Measurements from ENCODE around the gene ZNF841. TPM values are rescaled to one million over a fixed set of nuclear protein-coding genes. Genes with fewer than 3 reads are reported as not detected.

Gene ZNF841
- total and polyA plus RNA-seq, 2 of the 13 experiments (the other 11 are each of a cell fraction or from before 2014, with no cell fraction given) = 6.2 to 14.2 TPM

DNA sequence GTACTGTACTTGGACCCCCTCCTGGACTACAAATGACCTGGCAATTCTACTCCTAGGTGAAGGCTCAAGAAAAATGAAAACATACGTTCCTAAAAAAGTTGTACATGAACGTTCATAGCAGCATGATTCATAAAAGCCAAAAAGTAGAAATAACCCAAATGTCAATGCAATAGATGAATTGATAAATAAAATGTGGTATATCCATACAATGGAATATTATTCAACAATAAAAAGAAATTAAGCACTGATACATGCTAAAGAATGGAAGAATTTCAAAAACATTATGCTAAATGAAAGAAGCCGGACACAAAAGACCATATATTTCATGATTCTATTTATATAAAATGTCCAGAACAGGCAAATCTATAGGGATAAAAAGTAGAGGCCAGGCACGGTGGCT is 56.4 kb downstream of the ZNF841 start:
- Histone ChIP-seq H3K4me3 (replicated peaks in 1 of 3; ENCODE audit: insufficient read depth in 1 of 3, low read depth in 2 of 3, low read length in 3 of 3) (no peak overlapping the region), H2AFZ (ENCODE audit: low read length) (no peak overlapping the region), H3K27ac (ENCODE audit: extremely low read length, insufficient read depth, low read length) (no peak overlapping the region), H3K27me3 (ENCODE audit: control insufficient read depth in 1 of 2, insufficient read depth in 2 of 2, low read length in 2 of 2) (no peaks in the 10 kb centered on the region), H3K4me1 (ENCODE audit: insufficient read depth, low read length) (no peaks in the 10 kb centered on the region), H3K4me2 (ENCODE audit: low read depth, low read length) (no peak overlapping the region), H4K20me1 (ENCODE audit: insufficient read depth, low read length) (no peaks in the 10 kb centered on the region), H3K9ac (ENCODE audit: insufficient read depth, low read depth, low read length) (no peak overlapping the region), H3K9me3 (ENCODE audit: low read length) (peaks cover 28% of the 10 kb centered on the region), H3K79me2 (ENCODE audit: insufficient read depth, low read length) (no peaks in the 10 kb centered on the region), H3K36me3 (replicated peaks in 1 of 2; ENCODE audit: control insufficient read depth in 1 of 2, insufficient read depth in 2 of 2, low read length in 2 of 2) (peaks cover 28 to 68% of the 10 kb centered on the region in 2 experiments)
- ChIA-PET POLR2A (no interaction called here), CTCF (ENCODE audit: low intra/inter-chr PET ratio, low total read pairs) (no interaction called here)
- BruUV-seq (replicated peaks) = no TSS peak
- 96% methylated on average over 4 of the region's 4 CpGs for WGBS (ENCODE audit: low lambda C conversion rate)
- ATAC-seq (no peak), DNase-seq (ENCODE audit: low spot score) (no peak), FAIRE-seq (no peak)
- in situ Hi-C loops (cut with HindIII; ENCODE audit: extremely low pct_ligation_motif_present, low pct_unique_long_range_greater_than_20kb) (no loop called here), intact Hi-C loops (cut with micrococcal nuclease; ENCODE audit: unreplicated experiment) (no loop called here)
- no peak for TF ChIP-seq IRF2 (CRISPR knock-in tag; IDR thresholded peaks at IDR 0.05)
- TF ChIP-seq, protein P1, sequence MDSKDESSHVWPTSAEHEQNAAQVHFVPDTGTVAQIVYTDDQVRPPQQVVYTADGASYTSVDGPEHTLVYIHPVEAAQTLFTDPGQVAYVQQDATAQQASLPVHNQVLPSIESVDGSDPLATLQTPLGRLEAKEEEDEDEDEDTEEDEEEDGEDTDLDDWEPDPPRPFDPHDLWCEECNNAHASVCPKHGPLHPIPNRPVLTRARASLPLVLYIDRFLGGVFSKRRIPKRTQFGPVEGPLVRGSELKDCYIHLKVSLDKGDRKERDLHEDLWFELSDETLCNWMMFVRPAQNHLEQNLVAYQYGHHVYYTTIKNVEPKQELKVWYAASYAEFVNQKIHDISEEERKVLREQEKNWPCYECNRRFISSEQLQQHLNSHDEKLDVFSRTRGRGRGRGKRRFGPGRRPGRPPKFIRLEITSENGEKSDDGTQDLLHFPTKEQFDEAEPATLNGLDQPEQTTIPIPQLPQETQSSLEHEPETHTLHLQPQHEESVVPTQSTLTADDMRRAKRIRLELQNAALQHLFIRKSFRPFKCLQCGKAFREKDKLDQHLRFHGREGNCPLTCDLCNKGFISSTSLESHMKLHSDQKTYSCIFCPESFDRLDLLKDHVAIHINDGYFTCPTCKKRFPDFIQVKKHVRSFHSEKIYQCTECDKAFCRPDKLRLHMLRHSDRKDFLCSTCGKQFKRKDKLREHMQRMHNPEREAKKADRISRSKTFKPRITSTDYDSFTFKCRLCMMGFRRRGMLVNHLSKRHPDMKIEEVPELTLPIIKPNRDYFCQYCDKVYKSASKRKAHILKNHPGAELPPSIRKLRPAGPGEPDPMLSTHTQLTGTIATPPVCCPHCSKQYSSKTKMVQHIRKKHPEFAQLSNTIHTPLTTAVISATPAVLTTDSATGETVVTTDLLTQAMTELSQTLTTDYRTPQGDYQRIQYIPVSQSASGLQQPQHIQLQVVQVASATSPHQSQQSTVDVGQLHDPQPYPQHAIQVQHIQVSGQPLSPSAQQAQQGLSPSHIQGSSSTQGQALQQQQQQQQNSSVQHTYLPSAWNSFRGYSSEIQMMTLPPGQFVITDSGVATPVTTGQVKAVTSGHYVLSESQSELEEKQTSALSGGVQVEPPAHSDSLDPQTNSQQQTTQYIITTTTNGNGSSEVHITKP (CRISPR knock-in tag; IDR thresholded peaks at IDR 0.05; ENCODE audit: low read depth) = no peak
- TF ChIP-seq PAF1 (CRISPR knock-in tag; IDR thresholded peaks at IDR 0.05) = no peak
- TF ChIP-seq ZNF7 (CRISPR knock-in tag; IDR thresholded peaks at IDR 0.05) = no peak
- no peak for TF ChIP-seq LCORL (IDR thresholded peaks at IDR 0.05)
- no peak for TF ChIP-seq LCORL (CRISPR knock-in tag; IDR thresholded peaks at IDR 0.05)
- no peak for TF ChIP-seq ZSCAN31 (CRISPR knock-in tag; IDR thresholded peaks at IDR 0.05; ENCODE audit: low read depth)
- no peak for TF ChIP-seq ZNF660 (CRISPR knock-in tag; IDR thresholded peaks at IDR 0.05; ENCODE audit: borderline replicate concordance, low read depth)
- TF ChIP-seq, protein P2, sequence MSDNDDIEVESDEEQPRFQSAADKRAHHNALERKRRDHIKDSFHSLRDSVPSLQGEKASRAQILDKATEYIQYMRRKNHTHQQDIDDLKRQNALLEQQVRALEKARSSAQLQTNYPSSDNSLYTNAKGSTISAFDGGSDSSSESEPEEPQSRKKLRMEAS (IDR thresholded peaks at IDR 0.05) = no peak
- no peak for TF ChIP-seq MAFF (IDR thresholded peaks at IDR 0.05; ENCODE audit: low read depth, low read length)
- TF ChIP-seq ATRX (CRISPR knock-in tag; IDR thresholded peaks at IDR 0.05; ENCODE audit: borderline replicate concordance) = no peak
- TF ChIP-seq ZNF446 (CRISPR knock-in tag; IDR thresholded peaks at IDR 0.05) = no peak
- TF ChIP-seq, protein P3, sequence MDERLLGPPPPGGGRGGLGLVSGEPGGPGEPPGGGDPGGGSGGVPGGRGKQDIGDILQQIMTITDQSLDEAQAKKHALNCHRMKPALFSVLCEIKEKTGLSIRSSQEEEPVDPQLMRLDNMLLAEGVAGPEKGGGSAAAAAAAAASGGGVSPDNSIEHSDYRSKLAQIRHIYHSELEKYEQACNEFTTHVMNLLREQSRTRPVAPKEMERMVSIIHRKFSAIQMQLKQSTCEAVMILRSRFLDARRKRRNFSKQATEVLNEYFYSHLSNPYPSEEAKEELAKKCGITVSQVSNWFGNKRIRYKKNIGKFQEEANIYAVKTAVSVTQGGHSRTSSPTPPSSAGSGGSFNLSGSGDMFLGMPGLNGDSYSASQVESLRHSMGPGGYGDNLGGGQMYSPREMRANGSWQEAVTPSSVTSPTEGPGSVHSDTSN (CRISPR knock-in tag; IDR thresholded peaks at IDR 0.05) = no peak
- no peak for TF ChIP-seq ZFP37 (CRISPR knock-in tag; IDR thresholded peaks at IDR 0.05; ENCODE audit: borderline replicate concordance)
- TF ChIP-seq, protein P4, sequence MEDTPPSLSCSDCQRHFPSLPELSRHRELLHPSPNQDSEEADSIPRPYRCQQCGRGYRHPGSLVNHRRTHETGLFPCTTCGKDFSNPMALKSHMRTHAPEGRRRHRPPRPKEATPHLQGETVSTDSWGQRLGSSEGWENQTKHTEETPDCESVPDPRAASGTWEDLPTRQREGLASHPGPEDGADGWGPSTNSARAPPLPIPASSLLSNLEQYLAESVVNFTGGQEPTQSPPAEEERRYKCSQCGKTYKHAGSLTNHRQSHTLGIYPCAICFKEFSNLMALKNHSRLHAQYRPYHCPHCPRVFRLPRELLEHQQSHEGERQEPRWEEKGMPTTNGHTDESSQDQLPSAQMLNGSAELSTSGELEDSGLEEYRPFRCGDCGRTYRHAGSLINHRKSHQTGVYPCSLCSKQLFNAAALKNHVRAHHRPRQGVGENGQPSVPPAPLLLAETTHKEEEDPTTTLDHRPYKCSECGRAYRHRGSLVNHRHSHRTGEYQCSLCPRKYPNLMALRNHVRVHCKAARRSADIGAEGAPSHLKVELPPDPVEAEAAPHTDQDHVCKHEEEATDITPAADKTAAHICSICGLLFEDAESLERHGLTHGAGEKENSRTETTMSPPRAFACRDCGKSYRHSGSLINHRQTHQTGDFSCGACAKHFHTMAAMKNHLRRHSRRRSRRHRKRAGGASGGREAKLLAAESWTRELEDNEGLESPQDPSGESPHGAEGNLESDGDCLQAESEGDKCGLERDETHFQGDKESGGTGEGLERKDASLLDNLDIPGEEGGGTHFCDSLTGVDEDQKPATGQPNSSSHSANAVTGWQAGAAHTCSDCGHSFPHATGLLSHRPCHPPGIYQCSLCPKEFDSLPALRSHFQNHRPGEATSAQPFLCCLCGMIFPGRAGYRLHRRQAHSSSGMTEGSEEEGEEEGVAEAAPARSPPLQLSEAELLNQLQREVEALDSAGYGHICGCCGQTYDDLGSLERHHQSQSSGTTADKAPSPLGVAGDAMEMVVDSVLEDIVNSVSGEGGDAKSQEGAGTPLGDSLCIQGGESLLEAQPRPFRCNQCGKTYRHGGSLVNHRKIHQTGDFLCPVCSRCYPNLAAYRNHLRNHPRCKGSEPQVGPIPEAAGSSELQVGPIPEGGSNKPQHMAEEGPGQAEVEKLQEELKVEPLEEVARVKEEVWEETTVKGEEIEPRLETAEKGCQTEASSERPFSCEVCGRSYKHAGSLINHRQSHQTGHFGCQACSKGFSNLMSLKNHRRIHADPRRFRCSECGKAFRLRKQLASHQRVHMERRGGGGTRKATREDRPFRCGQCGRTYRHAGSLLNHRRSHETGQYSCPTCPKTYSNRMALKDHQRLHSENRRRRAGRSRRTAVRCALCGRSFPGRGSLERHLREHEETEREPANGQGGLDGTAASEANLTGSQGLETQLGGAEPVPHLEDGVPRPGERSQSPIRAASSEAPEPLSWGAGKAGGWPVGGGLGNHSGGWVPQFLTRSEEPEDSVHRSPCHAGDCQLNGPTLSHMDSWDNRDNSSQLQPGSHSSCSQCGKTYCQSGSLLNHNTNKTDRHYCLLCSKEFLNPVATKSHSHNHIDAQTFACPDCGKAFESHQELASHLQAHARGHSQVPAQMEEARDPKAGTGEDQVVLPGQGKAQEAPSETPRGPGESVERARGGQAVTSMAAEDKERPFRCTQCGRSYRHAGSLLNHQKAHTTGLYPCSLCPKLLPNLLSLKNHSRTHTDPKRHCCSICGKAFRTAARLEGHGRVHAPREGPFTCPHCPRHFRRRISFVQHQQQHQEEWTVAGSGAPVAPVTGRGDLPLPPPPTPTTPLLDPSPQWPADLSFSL (CRISPR knock-in tag; IDR thresholded peaks at IDR 0.05) = no peak
- TF ChIP-seq WIZ (CRISPR knock-in tag; IDR thresholded peaks at IDR 0.05) = no peak

Data from HepG2 (cell line).